Islet precursor cell (in vitro differentiated cells): Measurements from ENCODE around the gene RRP7A.
"Not testable (repeated sequence)": the region's sequence is repeated elsewhere in the genome, so short reads cannot be mapped to it uniquely, and the experiment has no call there.

Source experiments
- DNase-seq: peaks from one replicate; pipeline ENCODE4 v3.0.0-alpha.2; 2018

RRP7A gene

DNA sequence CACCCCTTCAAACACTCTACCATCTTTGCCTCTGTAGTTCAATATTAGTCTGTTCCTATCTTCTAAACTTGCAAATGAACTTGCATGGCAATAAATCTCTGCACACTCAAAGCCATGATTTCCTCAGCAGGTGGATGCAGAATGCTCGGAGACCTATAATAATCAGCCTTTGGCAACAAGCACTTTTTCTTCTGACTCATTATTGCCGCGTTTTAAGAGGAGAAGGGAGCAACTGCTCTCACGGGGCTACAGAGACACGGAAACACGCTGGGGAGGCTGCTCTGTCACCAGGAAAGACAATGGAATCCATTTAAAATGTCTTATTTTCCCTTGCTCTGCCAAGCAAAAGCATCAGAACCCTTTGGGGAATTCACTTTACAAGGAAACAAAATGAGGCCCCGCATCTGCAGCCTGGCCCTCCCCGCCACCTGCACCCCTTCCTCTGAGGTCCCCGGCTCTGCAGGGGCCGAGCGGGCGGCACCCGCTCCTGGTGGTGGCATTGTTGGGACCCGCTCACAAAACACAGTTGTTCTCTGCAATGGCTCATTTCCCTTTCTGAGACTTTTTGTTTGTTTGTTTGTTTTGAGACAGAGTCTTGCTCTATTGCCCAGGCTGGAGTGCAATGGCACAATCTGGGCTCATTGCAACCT lies 15.6 kb upstream of the RRP7A start:
- not testable (repeated sequence) for DNase-seq

DNA sequence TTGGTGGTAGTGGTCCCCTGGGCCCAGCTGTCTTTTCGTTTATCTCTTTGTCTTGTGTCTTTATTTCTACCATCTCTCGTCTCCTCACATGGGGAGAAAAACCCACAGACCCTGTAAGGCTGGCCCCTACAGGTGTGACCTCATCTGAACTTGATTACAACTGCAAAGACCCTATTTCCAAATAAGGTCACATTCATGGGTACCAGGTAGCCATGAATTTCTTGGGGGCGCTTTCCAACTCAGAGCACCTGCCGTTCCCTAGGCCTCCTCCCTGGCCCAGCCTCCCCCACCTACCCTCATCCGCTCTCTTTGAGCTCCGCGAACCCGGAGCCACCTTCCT lies 14.0 kb upstream of the RRP7A start:
- DNase-seq: no peak

DNA sequence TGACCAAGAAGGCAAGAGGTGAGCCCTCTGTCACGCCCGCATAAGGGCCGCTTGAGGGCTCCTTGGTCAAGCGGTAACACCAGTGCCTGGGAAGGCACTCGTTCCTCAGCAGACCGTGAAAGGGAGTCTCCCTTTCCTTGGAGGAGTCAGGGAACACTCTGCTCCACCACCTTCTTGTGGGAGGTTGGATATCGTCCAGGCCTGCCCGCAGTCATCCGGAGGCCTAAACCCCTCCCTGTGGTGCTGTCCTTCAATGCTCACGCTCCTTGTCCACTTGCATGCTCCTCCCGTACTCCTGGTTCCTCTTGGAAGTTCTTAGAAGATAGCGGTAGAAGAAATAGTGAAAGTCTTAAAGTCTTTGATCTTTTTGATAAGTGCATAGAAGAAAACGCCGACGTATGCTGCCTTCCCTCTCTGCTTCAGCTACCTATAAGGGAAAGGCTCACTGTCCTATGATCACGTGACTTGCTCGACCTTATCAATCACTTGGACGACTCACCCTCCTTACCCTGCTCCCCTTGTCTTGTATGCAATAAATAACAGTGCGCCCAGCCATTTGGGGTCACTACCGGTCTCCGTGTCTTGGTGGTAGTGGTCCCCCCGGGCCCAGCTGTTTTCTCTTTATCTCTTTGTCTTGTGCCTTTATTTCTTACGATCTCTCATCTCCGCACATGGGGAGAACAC lies 11.9 kb upstream of the RRP7A start:
- not testable (repeated sequence) for DNase-seq

DNA sequence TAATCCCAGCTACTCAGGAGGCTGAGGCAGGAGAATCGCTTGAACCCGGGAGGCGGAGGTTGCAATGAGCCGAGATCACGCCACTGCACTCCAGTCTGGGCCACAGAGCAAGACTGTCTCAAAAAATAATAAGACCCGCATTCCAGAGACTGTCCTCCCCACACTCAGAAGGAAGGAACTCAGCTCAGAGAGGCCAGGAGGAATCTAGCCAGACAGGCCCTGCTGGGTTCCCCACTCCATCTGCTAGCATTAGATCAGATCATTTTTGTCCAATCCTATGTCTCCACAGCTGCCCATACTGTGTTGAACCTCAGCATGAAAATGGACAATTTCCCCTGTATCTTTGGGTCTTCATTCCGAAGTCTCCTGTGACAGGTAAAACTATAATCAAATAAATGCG lies 9.8 kb upstream of the RRP7A start:
- DNase-seq: peak; percentile 90

DNA sequence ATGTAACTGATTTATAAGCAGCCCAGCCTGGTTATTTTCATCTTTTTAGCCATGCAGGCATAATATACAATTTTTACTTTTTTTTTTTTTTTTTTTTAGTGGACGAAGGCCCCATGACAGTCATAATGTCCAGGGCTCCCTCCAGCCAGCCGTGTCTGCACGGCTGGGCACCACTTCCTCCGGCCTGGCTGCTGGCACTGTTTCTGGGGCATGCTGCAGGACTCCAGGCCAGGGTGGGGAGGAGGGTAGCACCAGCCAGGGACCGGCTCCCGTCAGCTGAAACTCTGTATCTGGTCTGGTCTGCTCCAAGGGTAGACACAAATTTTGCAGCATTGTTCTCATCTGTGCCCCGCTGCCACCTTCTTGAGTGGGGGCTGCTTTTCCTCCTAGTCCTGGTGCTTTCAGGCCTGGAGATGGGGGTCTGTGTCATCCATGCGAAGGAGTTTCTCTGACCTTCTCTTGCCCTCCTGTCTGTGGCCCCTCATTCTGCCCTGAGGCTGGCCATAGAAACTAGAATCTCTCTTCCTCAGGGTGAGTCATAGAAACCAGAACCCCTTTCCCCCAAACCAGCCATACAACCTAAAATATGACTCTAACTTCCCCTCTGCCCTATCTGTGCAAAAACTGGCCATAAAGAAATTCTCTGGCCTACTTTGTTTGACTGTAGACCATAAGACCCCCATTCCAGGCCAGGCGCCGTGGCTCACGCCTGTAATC lies 9.2 kb upstream of the RRP7A start:
- DNase-seq: peak; percentile 72

DNA sequence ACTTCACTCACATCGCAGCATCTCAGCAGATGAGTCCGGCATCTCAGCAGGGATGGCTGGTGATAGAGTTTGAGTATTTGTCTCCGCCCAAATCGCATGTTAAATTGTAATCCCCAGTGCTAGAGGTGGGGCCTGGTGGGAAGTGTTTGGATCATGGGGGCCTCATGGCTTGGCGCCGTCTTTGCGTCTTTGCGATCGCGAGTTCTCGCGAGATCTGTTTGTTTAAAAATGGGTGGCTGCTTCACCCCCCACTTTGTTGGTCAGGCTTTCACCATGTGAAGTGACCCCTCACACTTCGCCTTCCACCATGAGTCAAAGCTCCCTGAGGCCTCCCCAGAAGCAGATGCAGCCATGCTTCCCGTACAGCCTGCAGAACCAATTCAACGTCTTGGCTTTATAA lies 3.0 kb upstream of the RRP7A start:
- no peak for DNase-seq

DNA sequence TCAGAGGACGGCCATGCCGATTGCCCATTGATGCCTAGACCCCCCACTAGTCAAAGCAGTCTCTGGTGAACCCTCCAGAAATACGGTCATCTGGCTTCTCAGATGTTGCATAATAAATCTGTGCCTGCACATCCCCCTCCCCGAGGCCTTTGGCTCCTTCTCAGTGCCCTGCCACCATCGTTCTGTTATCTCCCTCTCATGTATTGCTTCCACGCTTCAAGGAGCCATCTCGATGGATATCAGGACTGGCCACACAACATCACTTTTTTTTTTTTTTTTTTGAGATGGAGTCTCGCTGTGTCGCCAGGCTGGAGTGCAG lies 1.6 kb upstream of the RRP7A start:
- no peak for DNase-seq

DNA sequence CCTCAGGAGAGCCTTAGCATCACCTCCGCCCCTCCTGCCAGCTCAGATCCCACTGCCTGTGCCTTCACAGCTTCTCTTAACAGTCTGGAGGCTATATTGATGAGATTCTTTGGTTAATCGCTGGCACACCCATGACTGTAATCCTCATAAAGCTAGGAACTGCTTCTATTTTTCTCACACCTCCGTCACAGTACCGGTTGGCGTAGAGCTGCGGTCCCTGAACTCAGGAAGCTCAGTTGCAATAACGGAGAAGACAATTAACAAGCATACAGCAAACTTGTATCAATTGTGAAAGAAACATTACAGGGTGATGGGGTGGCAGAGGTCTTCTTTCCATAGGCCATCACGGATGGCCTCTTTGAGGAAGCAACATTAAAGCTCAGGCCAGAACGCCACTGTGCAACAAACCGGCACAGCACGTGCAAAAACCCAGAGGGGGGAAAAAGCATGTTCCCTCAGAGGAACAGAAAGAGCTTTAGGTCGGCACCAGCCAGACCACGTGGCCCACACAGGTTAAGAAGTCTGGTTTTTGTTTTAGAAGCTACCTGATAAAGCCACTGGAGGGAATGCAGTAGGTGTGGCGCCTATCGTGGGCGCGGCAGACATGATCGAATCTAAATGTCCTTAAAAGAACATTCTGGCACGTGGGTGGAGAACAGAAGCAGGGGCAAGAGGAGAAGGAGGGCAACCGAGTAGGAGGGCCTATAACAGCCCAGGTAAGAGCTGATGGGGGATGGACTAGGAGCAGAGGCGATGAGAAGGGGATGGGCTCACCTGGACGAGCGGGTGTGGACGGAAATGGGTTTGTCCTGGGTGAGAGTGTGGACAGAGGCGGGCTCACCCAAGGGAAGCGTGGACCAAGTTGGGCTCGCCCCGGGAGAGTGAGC lies 715 bp downstream of the RRP7A start:
- DNase-seq: not testable (repeated sequence)

DNA sequence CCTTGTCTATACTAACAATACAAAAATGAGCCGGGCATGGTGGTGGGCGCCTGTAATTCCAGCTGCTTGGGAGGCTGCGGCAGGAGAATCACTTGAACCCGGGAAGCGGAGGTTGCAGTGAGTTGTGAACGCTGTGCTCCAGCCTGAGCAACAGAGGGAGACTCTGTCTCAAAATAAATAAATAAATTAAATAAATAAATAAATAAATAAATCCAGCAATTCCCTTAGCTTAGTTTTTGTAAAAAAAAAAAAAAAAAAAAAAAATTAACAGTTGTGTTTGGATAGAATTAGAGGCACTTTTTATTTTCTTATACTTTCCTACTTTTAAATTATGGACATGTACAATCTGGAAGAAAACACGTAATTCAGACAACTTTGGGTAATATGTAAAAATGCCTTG lies 2.5 kb downstream of the RRP7A start:
- DNase-seq: not testable (repeated sequence)

DNA sequence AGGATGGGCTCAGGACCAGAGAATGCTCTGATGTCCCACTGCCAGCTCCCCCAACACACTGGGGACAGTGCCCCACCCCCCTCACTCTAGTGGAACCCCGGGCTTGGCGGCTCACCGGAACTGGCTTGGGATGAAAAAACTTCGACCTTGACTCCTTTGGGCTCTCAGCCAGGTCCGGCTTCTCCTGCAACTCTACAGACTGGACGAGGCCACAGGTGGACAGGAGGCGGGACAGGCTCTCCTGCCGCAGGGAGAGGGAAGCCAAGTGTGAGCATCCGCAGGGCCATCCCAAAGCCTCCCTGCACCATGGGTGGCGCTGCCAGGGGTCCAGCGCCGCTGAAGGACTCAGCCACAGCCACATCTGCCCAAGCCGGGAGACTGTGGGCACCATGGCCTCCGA lies 3.7 kb downstream of the RRP7A start:
- no peak for DNase-seq

DNA sequence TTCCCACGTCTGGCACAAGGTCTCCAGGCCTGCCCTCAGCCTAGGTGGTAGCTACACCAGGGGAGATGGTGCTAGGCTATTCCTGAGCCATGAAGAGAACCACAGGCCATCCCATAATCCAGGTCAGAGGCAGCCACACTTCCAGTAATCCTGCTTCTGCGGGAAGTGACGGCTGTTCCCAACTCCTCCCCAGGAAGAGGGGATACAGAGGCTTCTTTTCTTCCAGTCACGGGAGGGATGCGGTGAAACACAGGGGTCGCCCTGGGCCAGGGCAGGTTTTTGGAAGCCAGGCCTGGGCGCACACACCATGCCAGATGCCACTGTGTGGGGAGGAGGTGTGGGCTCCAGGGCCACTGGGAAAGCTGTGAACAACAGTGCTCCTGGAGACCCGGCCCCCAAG lies 4.3 kb downstream of the RRP7A start:
- not testable (repeated sequence) for DNase-seq

DNA sequence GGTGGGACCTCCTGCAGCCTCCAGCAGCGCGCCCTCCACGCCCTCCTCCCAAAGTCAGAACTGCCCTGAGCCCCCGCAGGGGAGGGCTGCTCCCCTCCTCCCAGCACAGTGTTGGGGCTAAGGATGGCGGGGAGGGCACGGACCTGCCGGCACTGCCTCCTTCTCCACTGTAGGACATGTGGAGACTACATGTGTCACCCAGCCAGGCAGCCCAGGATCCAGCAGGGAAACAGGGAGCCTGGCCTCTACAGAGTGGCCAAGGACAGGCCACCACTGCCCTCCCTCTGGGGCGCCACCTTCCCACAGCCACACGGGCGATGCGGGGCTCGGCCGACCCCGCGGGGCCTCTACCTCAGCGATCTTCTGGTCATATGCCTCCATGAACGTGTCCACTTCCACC lies 5.3 kb downstream of the RRP7A start:
- not testable (repeated sequence) for DNase-seq

DNA sequence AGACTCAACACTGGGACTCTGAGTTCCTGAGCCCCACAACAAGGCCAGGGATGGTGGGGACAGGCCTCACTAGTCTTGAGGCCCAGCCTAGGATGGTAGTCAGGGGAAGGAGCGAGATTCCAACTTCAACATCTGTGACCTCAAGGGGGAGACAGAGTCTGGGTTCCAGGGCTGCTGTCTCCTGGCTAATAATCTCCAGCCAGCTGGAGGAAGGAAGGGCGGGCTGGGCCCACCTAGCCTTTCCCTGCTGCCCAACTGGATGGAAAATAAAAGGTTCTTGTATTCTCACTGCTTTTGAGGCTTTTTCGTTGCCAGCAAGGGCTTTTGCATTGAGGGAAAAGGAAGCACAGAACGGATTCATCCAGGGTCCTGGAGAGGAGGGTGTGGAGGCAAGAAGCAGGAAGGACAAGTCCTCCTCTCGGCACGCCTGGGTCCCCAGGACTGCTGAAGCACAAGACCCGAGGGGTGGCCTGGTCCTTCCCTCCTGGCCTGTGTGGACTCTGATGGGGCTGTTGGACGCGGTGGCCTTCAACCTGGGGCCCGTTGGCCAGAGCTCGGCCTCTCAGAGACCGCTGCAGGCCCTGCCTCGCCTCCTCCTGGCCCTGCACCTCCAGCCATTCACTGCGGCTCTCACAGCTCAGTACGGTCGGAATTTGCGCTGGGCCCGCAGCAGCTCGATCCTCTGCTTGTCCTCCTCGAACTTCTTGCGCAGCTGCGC lies 7.2 kb downstream of the RRP7A start:
- DNase-seq: peak; percentile 82

DNA sequence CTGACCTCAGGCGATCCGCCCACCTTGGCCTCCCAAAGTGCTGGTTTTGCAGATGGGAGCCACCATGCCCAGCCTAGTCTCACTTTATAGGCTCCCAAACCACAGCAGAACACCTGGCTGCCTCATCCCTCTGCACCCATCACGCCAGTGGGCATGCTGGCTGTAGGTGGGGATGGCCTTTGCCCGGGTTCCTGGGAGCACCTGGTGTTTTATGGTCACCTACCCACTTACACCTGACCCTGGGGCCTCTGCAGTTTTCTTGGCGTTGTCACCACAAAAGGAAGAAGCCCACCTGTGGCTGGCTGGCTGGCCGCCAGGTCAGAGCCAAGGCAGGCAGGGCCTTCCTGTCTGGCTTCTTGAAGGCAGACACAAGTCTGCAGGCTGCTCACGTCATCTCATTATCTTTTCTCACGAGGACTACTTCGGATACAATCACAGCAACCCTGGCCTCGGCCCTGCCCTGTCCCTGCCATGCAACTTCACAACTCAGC lies 8.2 kb downstream of the RRP7A start:
- DNase-seq: no peak

DNA sequence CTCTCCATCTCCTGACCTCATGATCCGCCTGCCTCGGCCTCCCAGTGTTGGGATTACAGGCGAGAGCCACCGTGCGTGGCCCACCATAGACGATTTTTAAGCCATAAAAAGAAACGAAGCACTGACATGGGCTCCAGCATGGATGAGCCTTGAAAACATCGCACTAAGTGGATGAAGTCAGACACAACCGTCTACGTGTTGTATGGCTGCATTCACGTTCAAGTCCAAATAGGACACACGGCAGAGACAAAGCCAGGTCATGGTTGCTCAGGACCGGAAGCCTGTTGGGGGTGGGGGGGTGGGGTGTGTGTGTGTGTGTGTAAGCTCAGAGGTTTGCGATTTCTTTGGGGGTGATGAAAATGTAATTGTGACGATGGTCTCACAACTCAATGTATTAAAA lies 10.0 kb downstream of the RRP7A start:
- DNase-seq: no peak

DNA sequence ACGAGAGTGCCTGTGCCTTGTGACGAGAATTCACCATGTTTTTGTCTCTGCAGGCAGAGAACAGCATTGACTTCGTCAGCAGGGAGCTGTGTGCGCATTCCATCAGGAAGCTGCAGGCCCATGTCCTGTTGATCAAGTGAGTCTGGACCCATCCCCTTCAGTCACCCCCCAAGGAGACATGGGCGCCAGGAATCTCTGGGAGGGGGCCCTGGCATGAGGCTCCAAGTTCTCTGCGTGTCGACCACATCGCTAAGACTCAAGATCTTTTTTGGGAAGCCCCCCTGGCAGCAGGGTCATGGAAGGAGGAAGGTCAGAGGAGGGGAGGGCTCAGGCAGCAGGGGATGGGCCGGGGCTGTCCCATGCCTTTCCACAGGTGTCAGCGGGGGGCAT lies 10.6 kb downstream of the RRP7A start:
- not testable (repeated sequence) for DNase-seq

DNA sequence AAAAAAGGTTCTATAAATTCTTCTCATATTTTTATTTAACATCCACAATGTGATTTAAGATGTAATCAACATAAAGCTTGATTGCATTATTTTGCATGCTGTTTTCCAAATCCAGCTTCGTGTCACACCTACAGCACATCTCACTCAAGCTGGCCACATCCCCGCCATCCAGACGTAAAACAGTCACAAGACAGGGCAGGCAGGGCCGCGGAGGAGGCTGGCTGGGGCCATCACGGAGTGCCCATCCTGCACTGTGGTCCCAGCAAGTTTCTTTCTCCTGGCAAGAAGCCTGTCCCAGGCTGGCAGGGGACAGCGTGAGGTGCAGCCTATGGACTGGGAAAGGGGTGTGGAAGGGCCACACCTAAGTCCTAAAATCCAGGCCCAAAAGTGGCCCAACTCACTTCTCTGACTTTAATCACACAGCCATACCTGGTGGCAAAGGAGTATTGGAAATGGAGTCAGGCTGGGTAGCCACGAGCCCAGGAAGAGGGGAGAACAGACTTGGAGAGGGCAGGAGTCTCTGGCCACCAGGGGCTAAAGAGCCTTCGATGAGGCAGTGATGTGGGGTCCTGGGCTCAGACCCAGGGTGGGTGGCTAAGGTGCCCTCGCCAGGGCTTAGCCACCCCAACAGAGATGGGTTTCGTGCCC lies 11.1 kb downstream of the RRP7A start:
- not testable (repeated sequence) for DNase-seq

DNA sequence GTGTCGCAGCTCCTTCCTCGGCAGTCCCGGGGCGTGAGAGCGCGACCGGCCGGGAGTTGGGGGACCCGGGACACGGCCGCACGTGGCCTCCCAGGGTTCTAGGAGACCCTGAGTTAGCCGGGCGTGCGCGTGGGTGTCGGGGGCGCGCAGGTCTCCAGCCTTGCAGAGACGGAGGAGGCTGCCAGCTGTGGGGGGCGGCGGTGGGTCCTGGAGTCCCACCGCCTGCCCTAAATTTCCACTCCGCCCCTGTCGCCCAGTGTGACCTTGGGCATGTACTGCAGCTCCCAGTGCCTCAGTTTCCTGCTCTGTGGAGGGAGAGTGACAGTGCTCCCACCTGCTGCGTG lies 18.8 kb downstream of the RRP7A start:
- no peak for DNase-seq

DNA sequence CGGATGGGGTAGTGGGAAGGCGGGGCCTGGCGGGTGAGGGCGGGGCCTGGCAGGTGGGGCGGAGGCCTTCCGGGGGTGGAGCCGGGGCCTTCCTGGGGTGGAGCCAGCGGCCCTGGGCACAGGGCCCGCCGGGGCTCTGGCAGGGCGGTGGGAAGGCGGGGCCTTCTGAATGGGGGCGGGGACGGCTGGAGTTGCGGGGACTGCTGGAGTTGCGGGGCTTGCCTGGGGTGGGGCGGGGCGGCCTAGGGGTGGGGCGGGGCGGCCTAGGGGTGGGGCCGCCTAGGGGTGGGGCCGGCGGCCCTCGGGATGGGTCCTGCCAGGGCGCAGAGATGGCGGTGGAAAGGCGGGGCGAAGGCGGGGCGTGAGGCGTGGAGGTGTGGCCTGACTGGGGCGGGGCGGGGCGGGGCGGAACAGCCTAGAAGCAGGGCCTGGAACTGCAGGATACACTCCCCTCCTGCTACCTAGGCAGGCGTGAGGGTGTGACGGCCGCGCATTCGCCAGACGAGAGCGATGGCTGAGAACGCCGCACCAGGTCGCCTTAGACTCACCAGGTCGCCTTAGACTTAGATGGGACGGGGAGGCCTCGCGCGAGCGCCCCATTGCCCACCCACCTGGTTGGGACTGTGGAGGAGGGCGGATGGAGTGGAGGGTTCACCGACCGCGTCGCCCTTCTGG lies 19.3 kb downstream of the RRP7A start:
- peak; percentile 84 for DNase-seq

DNA sequence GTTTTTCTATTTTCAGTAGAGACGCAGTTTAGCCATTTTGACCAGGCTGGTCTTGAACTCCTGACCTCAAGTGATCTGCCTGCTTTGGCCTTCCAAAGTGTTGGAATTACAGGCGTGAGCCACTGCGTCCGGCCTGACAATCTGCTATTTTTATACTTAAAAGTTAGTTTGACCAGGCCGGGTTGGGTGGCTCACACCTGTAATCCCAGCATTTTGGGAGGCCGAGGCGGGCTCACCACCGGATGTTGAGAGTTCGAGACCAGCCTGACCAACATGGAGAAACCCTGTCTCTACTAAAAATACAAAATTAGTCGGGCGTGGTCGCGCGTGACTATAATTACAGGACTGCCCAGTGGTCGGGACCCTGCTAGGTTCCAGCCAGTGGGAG lies 19.8 kb downstream of the RRP7A start:
- DNase-seq: not testable (repeated sequence)

DNA sequence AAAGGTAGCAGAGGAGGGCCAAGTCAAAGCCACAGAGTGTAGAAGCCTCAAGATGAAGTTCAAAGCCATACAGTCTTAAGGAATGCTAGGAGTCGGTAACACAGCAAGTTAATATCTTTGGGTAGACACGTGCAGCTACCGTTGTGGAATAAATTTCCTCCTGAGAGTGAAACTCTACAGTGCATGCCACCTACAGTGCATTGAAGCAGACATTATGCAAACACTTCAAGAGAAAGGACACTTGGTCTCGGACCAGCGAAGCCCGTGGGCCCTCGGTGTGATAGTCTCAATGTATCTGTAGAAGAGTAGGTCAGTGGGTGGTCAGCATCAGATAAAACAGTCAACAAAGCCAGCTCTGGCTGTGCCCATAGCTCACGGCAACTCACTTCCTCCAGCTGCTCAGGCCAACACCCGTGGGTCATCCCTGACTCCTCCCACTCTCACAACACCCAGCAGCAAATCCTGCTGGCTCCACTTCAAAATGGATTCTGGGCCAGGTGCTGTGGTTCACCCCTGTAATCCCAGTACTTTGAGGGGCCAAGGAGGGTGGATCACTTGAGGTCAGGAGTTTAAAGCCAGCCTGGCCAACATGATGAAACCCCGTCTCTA lies 24.0 kb downstream of the RRP7A start:
- not testable (repeated sequence) for DNase-seq
